Measurements from ENCODE around the gene DNAI4. TPM values are rescaled to one million over a fixed set of nuclear protein-coding genes. Genes with fewer than 3 reads are reported as not detected.

DNAI4 gene
- total RNA-seq, 3 donors from 2014 or later (not counting 1 experiment from before 2014, with no cell fraction given) = 1.4 to 4.3 (median 2.2) TPM

DNA sequence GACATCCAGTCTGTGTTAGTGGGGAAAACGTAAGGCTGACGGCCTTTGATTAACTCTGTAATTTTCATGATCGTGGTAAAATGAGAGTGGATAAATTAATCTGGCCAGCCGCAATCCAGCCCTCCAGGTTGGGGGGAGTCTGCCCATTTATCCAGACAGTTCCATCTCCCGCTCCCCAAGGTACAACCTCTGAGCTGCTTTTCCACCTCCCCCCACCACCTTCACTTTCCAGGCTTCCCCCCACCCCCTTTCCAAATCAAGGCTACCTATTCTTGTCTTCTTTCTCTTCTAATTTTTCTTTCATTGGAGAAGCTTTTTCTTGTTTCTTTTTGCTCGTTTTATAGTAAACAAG is 6.1 kb upstream of the DNAI4 start:
- Histone ChIP-seq H3K36me3 (ENCODE audit: control insufficient read depth, insufficient read depth, low read length) (no peaks in the 10 kb centered on the region), H3K27me3 (ENCODE audit: control insufficient read depth, insufficient read depth, low read length) (no peaks in the 10 kb centered on the region), H3K9me3 (ENCODE audit: control insufficient read depth, insufficient read depth, low read length) (no peaks in the 10 kb centered on the region), H3K27ac (ENCODE audit: low read length) (peak overlapping the region; percentile 92), H3K4me3 (ENCODE audit: low read length) (peak overlapping the region; percentile 92), H3K4me1 (ENCODE audit: control insufficient read depth, insufficient read depth, low read length) (peaks cover 12% of the 10 kb centered on the region)
- Mint-ChIP-seq H3K27ac (peak overlapping the region; percentile 95 to 98), H3K36me3 (no peaks in the 10 kb centered on the region), H3K4me1 (peaks cover 57 to 64% of the 10 kb centered on the region in 2 donors), H3K9me3 (no peaks in the 10 kb centered on the region), H3K4me3 (peak overlapping the region; percentile 100), H3K27me3 (ENCODE audit: low read depth in 2 of 2) (no peaks in the 10 kb centered on the region)
- TF ChIP-seq, protein P1, sequence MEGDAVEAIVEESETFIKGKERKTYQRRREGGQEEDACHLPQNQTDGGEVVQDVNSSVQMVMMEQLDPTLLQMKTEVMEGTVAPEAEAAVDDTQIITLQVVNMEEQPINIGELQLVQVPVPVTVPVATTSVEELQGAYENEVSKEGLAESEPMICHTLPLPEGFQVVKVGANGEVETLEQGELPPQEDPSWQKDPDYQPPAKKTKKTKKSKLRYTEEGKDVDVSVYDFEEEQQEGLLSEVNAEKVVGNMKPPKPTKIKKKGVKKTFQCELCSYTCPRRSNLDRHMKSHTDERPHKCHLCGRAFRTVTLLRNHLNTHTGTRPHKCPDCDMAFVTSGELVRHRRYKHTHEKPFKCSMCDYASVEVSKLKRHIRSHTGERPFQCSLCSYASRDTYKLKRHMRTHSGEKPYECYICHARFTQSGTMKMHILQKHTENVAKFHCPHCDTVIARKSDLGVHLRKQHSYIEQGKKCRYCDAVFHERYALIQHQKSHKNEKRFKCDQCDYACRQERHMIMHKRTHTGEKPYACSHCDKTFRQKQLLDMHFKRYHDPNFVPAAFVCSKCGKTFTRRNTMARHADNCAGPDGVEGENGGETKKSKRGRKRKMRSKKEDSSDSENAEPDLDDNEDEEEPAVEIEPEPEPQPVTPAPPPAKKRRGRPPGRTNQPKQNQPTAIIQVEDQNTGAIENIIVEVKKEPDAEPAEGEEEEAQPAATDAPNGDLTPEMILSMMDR (IDR thresholded peaks at IDR 0.05) = no peak
- ATAC-seq (no peak), DNase-seq (no peak)
- 0% methylated on average over 6 of the region's 6 CpGs for WGBS (ENCODE audit: insufficient coverage)
- intact Hi-C loops (cut with micrococcal nuclease) = loop anchor here (5.0 to 10.0 kb wide), 2 partner anchors 52 to 504 kb away; partner anchors contain the start of gene SERBP1

- peaks cover 18% of the 10 kb centered on the region for H3K4me1 ChIP-seq (ENCODE audit: control insufficient read depth, insufficient read depth, low read length)
- under 1% methylated on average over 83 of the region's 83 CpGs for WGBS (ENCODE audit: insufficient coverage)
- peak; percentile 73 to 93 (median 76) for ATAC-seq
These were observed 5.6 kb upstream of the DNAI4 start for GRCh38 chr1:66929999-66930822.

GRCh38 chr1:66929691-66929998 is 5.0 kb upstream of the DNAI4 start:
- peak overlapping the region; percentile 100 for H3K4me3 Mint-ChIP-seq
- ATAC-seq (no peak), DNase-seq (no peak)
- Histone ChIP-seq H3K4me1 (ENCODE audit: control insufficient read depth, insufficient read depth, low read length) (peaks cover 18% of the 10 kb centered on the region), H3K27ac (ENCODE audit: low read length) (peak overlapping the region; percentile 62), H3K9me3 (ENCODE audit: control insufficient read depth, insufficient read depth, low read length) (no peaks in the 10 kb centered on the region), H3K27me3 (ENCODE audit: control insufficient read depth, insufficient read depth, low read length) (no peaks in the 10 kb centered on the region), H3K4me3 (ENCODE audit: low read length) (peak overlapping the region; percentile 55), H3K36me3 (ENCODE audit: control insufficient read depth, insufficient read depth, low read length) (no peaks in the 10 kb centered on the region)
- peaks cover 57 to 59% of the 10 kb centered on the region in 2 donors for H3K4me1 Mint-ChIP-seq
- TF ChIP-seq, protein P1 (IDR thresholded peaks at IDR 0.05) = no peak
- no peaks in the 10 kb centered on the region for H3K36me3 Mint-ChIP-seq
- H3K9me3 Mint-ChIP-seq = no peaks in the 10 kb centered on the region
- H3K27me3 Mint-ChIP-seq (ENCODE audit: low read depth in 2 of 2) = no peaks in the 10 kb centered on the region
- intact Hi-C loops (cut with micrococcal nuclease) = loop anchor here (5.0 to 10.0 kb wide), 3 partner anchors 265 to 758 kb away; partner anchors contain the start of gene GADD45A
- WGBS (ENCODE audit: insufficient coverage) = 5% methylated on average over 7 of the region's 9 CpGs
- peak overlapping the region; percentile 95 to 98 for H3K27ac Mint-ChIP-seq

More at GRCh38 chr1:66929999-66930822, 5.6 kb upstream of the DNAI4 start:
- Histone ChIP-seq H3K27ac (ENCODE audit: low read length) (peak overlapping the region; percentile 92), H3K36me3 (ENCODE audit: control insufficient read depth, insufficient read depth, low read length) (no peaks in the 10 kb centered on the region), H3K27me3 (ENCODE audit: control insufficient read depth, insufficient read depth, low read length) (no peaks in the 10 kb centered on the region), H3K4me3 (ENCODE audit: low read length) (peak overlapping the region; percentile 92), H3K9me3 (ENCODE audit: control insufficient read depth, insufficient read depth, low read length) (no peaks in the 10 kb centered on the region)
- intact Hi-C loops (cut with micrococcal nuclease) = loop anchor here (5.0 to 10.0 kb wide), 5 partner anchors 52 to 757 kb away; partner anchors contain the start of genes GADD45A and SERBP1
- Mint-ChIP-seq H3K27me3 (ENCODE audit: low read depth in 2 of 2) (no peaks in the 10 kb centered on the region), H3K9me3 (no peaks in the 10 kb centered on the region), H3K4me1 (peaks cover 57 to 61% of the 10 kb centered on the region in 2 donors), H3K4me3 (peak overlapping the region; percentile 100), H3K27ac (peak overlapping the region; percentile 95 to 98), H3K36me3 (no peaks in the 10 kb centered on the region)
- DNase-seq = peak; percentile 94 to 97
- TF ChIP-seq, protein P1 (IDR thresholded peaks at IDR 0.05) = no peak
